HG03558 (cell line): ENCODE results near the gene SAA2.
"Not testable (repeated sequence)": the region's sequence is repeated elsewhere in the genome, so short reads cannot be mapped to it uniquely, and the experiment has no call there.

Experiments
- ATAC-seq: cut with Tn5 transposase; IDR thresholded peaks from one replicate; pipeline ENCODE4 v1.9.1; 2021; ENCODE audit warnings: moderate number of reproducible peaks; ENCODE audit not compliant: unreplicated experiment; ENCODE audit errors: extremely low read depth

Gene SAA2

GRCh38 chr11:18204220-18204619 is 44.2 kb downstream of the SAA2 start:
- no peak for ATAC-seq

GRCh38 chr11:18203723-18204122 is 44.7 kb downstream of the SAA2 start:
- ATAC-seq = no peak

DNA sequence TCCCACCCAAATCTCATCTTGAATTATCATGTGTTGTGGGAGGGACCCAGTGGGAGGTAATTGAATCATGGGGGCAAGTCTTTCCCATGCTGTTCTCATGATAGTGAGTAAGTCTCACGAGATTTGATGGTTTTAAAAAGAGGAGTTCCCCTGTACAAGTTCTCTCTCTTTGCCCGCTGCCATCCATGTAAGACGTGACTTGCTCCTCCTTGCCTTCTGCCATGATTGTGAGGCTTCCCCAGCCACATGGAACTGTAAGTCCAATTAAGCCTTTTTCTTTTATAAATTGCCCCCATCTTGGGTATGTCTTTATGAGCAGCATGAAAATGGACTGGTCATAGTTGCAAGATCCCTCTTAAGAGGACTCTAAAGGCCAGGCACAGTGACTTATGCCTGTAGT is 50.7 kb downstream of the SAA2 start:
- not testable (repeated sequence) for ATAC-seq

- no peak for ATAC-seq
Observed at GRCh38 chr11:18196532-18196931, 51.9 kb downstream of the SAA2 start.
